ENCODE measurements around the gene LOX. TPM values are rescaled to one million over a fixed set of nuclear protein-coding genes. Genes with fewer than 3 reads are reported as not detected.
"Not testable (repeated sequence)": the region's sequence is repeated elsewhere in the genome, so short reads cannot be mapped to it uniquely, and the experiment has no call there.

Gene LOX
- total RNA-seq, 2 experiments from 2014 or later, result not detected

DNA sequence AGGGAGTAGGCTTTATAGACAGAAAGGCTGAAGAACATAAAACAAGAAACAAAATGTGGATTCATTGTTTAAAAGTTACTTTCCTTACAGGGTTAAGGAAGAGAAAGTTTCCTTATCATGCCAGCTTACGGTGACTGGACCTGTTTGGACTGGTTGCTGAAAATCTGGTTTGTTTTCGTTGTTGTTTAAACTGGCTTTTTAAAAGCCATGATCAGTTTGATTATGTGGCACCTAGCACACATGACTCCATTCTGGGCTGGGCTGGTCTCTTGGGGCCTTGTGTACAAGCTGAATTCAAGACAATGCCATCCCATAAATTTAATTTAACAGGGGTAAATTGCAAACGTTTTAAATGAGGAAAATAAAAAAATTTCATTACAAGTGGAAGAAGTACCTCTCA, 32.9 kb upstream of the LOX start:
- DNase-seq, result no peak
- Mint-ChIP-seq H3K9me3 (no peaks in the 10 kb centered on the region), H3K27me3 (no peaks in the 10 kb centered on the region), H3K27ac (no peak overlapping the region), H3K36me3 (no peaks in the 10 kb centered on the region), H3K4me3 (no peak overlapping the region), H3K4me1 (no peaks in the 10 kb centered on the region)

DNA sequence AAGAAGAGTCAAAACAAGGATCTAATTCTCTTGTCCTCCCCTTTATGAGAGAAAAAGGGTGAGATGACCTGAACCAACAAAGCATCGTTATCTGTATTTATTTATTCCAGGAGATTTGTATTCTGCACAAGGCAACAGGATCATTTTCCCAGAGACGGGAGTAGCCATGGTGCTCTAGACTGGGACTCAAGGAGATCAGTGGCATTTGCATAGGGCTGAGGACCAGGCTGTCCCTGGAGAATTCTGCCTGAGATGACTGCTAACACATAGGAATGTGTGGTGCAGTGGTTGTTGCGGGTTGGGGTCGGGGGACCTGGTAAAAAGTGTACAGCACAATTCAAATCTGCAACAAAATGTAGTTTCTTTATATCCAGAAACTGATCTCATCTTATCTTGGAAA, 29.0 kb upstream of the LOX start:
- no peaks in the 10 kb centered on the region for H3K9me3 Mint-ChIP-seq
- no peaks in the 10 kb centered on the region for H3K36me3 Mint-ChIP-seq
- H3K27ac Mint-ChIP-seq, result no peak overlapping the region
- no peaks in the 10 kb centered on the region for H3K4me1 Mint-ChIP-seq
- no peak overlapping the region for H3K4me3 Mint-ChIP-seq
- peaks cover 4% of the 10 kb centered on the region for H3K27me3 Mint-ChIP-seq
- DNase-seq, result no peak

DNA sequence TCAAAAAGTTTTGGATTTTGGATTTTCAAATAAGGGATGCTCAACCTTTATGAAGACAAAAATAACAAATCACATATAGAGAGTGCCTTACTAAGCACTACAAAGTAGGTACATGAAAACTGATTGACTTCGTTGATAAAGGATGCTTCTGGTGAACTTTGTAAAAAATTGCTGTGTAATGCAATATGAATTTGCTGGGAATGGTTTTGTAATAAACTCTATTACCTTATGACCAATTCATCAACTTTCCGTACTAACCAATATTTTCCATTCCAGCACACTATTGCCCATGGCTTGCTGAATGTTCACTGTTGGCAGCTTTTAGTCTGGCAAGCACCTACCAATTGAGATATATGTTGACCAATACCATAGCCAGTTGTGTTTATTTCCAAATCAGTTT, 27.9 kb upstream of the LOX start:
- Mint-ChIP-seq H3K36me3 (no peaks in the 10 kb centered on the region), H3K4me1 (no peaks in the 10 kb centered on the region), H3K27me3 (peaks cover 4% of the 10 kb centered on the region), H3K4me3 (no peak overlapping the region), H3K9me3 (no peaks in the 10 kb centered on the region), H3K27ac (no peak overlapping the region)
- DNase-seq, result no peak

- Mint-ChIP-seq H3K9me3 (no peaks in the 10 kb centered on the region), H3K4me3 (no peak overlapping the region), H3K27ac (no peak overlapping the region), H3K4me1 (no peaks in the 10 kb centered on the region), H3K36me3 (no peaks in the 10 kb centered on the region), H3K27me3 (peaks cover 4% of the 10 kb centered on the region)
- no peak for DNase-seq
Observed at GRCh38 chr5:122102825-122103224, 24.8 kb upstream of the LOX start.

GRCh38 chr5:122101636-122102285, 23.7 kb upstream of the LOX start:
- H3K27ac Mint-ChIP-seq, result no peak overlapping the region
- no peak overlapping the region for H3K4me3 Mint-ChIP-seq
- H3K4me1 Mint-ChIP-seq, result no peaks in the 10 kb centered on the region
- H3K27me3 Mint-ChIP-seq, result peaks cover 4% of the 10 kb centered on the region
- no peaks in the 10 kb centered on the region for H3K36me3 Mint-ChIP-seq
- no peaks in the 10 kb centered on the region for H3K9me3 Mint-ChIP-seq
- no peak for DNase-seq

- Mint-ChIP-seq H3K4me3 (no peak overlapping the region), H3K27me3 (no peaks in the 10 kb centered on the region), H3K36me3 (no peaks in the 10 kb centered on the region), H3K27ac (no peak overlapping the region), H3K4me1 (no peaks in the 10 kb centered on the region), H3K9me3 (no peaks in the 10 kb centered on the region)
- no peak for DNase-seq
Observed at GRCh38 chr5:122099060-122099790, 21.2 kb upstream of the LOX start.

DNA sequence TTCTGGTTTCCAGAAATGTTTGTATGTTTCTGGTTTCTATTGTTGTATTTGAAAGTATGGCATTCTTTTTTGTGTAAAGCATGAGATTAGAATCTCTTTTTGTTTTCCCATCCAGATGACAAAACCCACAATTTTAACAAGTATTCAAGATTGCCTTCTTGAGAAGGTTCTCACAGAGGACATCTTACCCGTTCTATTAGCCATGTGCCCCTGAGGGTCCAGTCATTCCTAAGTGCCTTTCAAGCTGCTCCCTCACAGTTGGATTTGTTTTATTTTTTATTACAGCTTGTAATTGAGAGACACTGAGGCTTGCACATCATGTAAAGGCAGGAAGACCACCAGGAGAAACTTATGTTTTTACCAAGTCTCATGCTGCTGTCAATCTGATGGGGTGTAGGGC, 19.3 kb upstream of the LOX start:
- no peak overlapping the region for H3K4me3 Mint-ChIP-seq
- no peaks in the 10 kb centered on the region for H3K27me3 Mint-ChIP-seq
- no peaks in the 10 kb centered on the region for H3K9me3 Mint-ChIP-seq
- no peak for DNase-seq
- no peaks in the 10 kb centered on the region for H3K36me3 Mint-ChIP-seq
- no peaks in the 10 kb centered on the region for H3K4me1 Mint-ChIP-seq
- no peak overlapping the region for H3K27ac Mint-ChIP-seq

DNA sequence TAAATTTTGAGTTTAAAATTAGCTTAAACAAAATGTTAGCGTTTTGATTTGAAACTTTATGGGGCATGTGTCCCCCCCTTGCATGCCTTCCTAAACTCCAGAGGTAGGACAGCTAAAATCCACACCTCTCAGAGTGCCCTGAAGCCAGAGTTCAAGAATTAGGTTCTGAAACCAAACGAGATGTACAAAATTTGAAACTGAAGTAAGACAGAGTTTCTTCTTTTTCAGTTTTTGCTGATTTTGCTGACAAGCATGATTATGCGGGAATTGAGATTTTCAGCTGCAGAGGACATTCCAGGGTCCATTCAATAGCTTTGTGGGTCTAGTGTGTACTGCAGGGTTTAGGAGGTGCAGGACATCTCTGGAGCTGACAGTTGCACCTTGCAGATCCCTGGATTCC, 17.1 kb upstream of the LOX start:
- Mint-ChIP-seq H3K4me1 (no peaks in the 10 kb centered on the region), H3K27ac (no peak overlapping the region), H3K9me3 (no peaks in the 10 kb centered on the region), H3K27me3 (peaks cover 3% of the 10 kb centered on the region), H3K4me3 (no peak overlapping the region), H3K36me3 (no peaks in the 10 kb centered on the region)
- no peak for DNase-seq

DNA sequence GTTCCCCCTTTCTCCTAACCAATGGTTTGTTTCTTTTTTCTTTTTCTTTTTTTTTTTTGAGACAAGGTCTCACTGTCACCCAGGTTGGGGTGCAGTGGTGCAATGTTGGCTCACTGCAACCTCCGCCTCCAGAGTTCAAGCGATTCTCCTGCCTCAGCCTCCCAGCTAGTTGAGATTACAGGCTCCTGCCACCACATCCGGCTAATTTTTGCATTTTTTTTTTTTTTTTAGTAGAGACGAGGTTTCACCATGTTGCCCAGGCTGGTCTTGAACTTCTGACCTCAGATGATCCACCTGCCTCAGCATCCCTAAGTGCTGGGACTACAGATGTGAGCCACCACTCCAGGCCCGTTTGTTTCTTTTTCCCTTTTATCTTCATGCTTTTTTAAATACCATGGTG, 16.2 kb upstream of the LOX start:
- H3K27ac Mint-ChIP-seq, H3K4me1 Mint-ChIP-seq, H3K4me3 Mint-ChIP-seq, H3K9me3 Mint-ChIP-seq, H3K27me3 Mint-ChIP-seq, DNase-seq, H3K36me3 Mint-ChIP-seq: not testable (repeated sequence)

GRCh38 chr5:122093415-122094180, 15.5 kb upstream of the LOX start:
- Mint-ChIP-seq H3K36me3 (no peaks in the 10 kb centered on the region), H3K27ac (no peak overlapping the region), H3K27me3 (peaks cover 3% of the 10 kb centered on the region), H3K4me3 (no peak overlapping the region), H3K9me3 (no peaks in the 10 kb centered on the region), H3K4me1 (no peaks in the 10 kb centered on the region)
- no peak for DNase-seq

DNA sequence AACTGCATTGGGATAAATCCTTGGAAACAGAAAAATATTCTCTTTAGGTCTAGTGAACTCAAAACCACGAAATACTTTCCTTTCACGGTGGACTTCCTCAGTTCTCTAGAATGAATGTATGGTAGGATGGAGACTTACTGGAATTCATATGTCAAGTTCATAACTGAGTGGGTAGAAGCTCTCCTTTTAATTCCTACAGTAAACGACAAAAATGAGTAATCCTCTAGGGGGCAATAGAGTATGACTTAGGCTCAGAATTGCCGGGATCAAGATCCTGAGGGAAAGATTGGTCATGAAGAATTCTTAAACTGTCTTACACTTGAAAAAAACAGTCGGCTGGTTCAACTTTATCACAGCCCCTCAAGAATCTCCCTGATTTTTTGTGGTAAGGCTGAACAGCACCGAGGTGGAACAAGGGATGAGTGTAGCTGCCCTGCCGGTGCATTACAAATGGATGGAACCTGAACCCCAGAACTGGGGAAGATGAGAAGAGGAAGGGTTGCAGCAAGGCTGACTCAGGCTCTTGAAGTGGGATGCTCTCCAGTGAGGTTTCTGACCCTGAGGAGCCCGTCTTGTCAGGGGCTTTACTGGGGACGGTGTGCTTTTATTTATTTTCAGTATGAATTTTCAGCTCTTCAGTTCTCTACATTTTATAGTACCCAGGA, 14.0 kb upstream of the LOX start:
- no peaks in the 10 kb centered on the region for H3K4me1 Mint-ChIP-seq
- H3K27ac Mint-ChIP-seq, result no peak overlapping the region

GRCh38 chr5:122089096-122090013, 11.3 kb upstream of the LOX start:
- Mint-ChIP-seq H3K4me3 (no peak overlapping the region), H3K36me3 (no peaks in the 10 kb centered on the region), H3K27me3 (peaks cover 3% of the 10 kb centered on the region), H3K9me3 (no peaks in the 10 kb centered on the region), H3K4me1 (no peaks in the 10 kb centered on the region), H3K27ac (no peak overlapping the region)
- no peak for DNase-seq

More for the DNA sequence above, 14.0 kb upstream of the LOX start:
- no peak overlapping the region for H3K4me3 Mint-ChIP-seq
- DNase-seq, result no peak
- H3K27me3 Mint-ChIP-seq, result peaks cover 3% of the 10 kb centered on the region
- H3K36me3 Mint-ChIP-seq, result no peaks in the 10 kb centered on the region
- H3K9me3 Mint-ChIP-seq, result no peaks in the 10 kb centered on the region

DNA sequence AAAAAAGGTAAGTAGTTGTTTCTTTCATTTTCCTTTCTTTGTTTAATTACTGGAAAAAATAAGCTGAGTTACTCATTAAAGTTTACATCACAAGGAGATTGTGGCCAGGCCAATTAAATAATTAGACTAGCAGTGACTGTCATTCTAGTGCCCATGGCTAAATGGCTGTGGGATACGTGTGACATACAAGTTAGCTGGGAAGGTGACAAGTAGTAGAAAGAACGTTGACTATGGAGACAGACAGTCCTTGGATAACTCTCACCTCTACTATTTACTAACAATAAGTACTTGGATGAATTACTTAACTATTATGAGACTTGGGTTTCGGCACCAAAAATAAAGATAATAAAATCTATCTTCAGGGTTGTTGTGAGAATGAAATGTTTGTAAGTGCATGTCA, 7.0 kb upstream of the LOX start:
- Mint-ChIP-seq H3K9me3 (no peaks in the 10 kb centered on the region), H3K36me3 (no peaks in the 10 kb centered on the region), H3K27ac (no peak overlapping the region), H3K4me3 (no peak overlapping the region), H3K4me1 (peaks cover 3% of the 10 kb centered on the region), H3K27me3 (peaks cover 16% of the 10 kb centered on the region)
- DNase-seq, result no peak

DNA sequence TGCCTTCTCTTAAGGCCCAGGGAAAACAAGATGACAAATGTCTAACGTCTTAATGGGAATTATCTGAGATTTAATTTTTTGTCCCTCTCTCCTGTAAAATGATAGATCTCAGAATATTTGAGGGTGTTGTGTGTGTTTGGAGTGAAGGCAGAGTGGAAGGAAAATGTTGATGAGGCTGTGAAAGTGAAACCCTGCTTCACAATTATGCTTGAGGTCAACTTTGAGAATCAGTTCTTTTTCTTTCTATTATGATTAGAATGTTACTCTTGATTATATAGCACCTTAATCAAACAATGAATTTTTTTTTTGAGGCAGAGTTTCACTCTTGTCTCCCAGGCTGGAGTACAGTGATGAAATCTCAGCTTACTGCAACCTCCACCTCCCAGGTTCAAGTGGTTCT, 5.5 kb upstream of the LOX start:
- peaks cover 3% of the 10 kb centered on the region for H3K36me3 Mint-ChIP-seq
- peaks cover 31% of the 10 kb centered on the region for H3K27me3 Mint-ChIP-seq
- no peak overlapping the region for H3K27ac Mint-ChIP-seq

More for the DNA sequence above, 5.5 kb upstream of the LOX start:
- no peak overlapping the region for H3K4me3 Mint-ChIP-seq
- H3K9me3 Mint-ChIP-seq, result no peaks in the 10 kb centered on the region
- no peak for DNase-seq
- peaks cover 3% of the 10 kb centered on the region for H3K4me1 Mint-ChIP-seq

Measured in activated naive CD8-positive, alpha-beta T cell treated with anti-CD3 and anti-CD28 coated beads for 36 hours (primary cell).